GM12878 (cell line): Measurements from ENCODE around the gene HEATR1. TPM values are rescaled to one million over a fixed set of nuclear protein-coding genes. Genes with fewer than 3 reads are reported as not detected.

Experiments used
- ATAC-seq: fragments of 200-7000 bp; cut with Tn5 transposase; 3 replicates; pipeline ENCODE4 v1.9.1; 2020; ENCODE audit warnings: mild to moderate bottlenecking, moderate library complexity
- BruUV-seq: library from RNA; stranded (reverse); fragments of 400-500 nt; replicated peaks from 2 replicates; lab custom pipeline; 2021; lab: Mats Ljungman, UMichigan
- CTCF ChIA-PET: fragments of 300-600 bp; sonication (Branson Sonifier 250); formaldehyde crosslinking; extraction: SDS; loops from one replicate; lab custom pipeline; 2021; ENCODE audit warnings: inconsistent platforms; lab: Yijun Ruan, JAX
- POLR2A ChIA-PET: fragments of 350-600 bp; formaldehyde crosslinking; extraction: SDS; loops from one replicate; lab custom pipeline; 2021; ENCODE audit warnings: inconsistent platforms; lab: Charles Lee
- RAD21 ChIA-PET: fragments of 300-600 bp; sonication (Branson Sonifier 250); formaldehyde crosslinking; loops from one replicate; lab custom pipeline; 2023; ENCODE audit warnings: antibody characterized with exemption; ENCODE audit not compliant: unreplicated experiment; lab: Charles Lee
- SMC1A ChIA-PET: fragments of 300-600 bp; sonication (Branson Sonifier 250); formaldehyde crosslinking; loops from one replicate; lab custom pipeline; 2023; ENCODE audit not compliant: unreplicated experiment, uncharacterized antibody; lab: Charles Lee
- DNase-seq: peaks from one replicate; pipeline ENCODE4 v3.0.0-alpha.2; 2011; ENCODE audit warnings: low read depth, low spot score
- FAIRE-seq: peaks from 3 replicates; lab custom pipeline; 2011; peaks lifted over from hg19 to GRCh38; lab: Jason Lieb, UNC
- H2AFZ ChIP-seq: 2 replicates; pipeline ENCODE4 v1.6.0; 2011; ENCODE audit warnings: low read depth, low read length, control low read depth; ENCODE audit not compliant: control insufficient read depth
- H3K27ac ChIP-seq: 2 replicates; pipeline ENCODE4 v1.5.1; 2011; ENCODE audit warnings: control low read depth; ENCODE audit not compliant: control insufficient read depth, insufficient read depth
- H3K27me3 ChIP-seq, 2 experiments: replicated peaks in 1 of 2; 2 replicates each; pipeline versions ENCODE4 v1.6.0 to v1.6.1; 2011; ENCODE audit warnings: low read length in 1 of 2; ENCODE audit not compliant: control insufficient read depth in 2 of 2, insufficient read depth in 2 of 2
- H3K36me3 ChIP-seq, 2 experiments: 2 replicates each; pipeline ENCODE4 v1.5.1; 2011; ENCODE audit warnings: low read length in 1 of 2; ENCODE audit not compliant: control insufficient read depth in 2 of 2, insufficient read depth in 2 of 2
- H3K4me1 ChIP-seq: 2 replicates; pipeline ENCODE4 v1.6.1; 2011; ENCODE audit warnings: mild to moderate bottlenecking, low read length, moderate library complexity, mixed read lengths; ENCODE audit not compliant: control insufficient read depth, insufficient read depth
- H3K4me2 ChIP-seq: 2 replicates; pipeline ENCODE4 v1.6.0; 2011; ENCODE audit warnings: control low read depth; ENCODE audit not compliant: control insufficient read depth, insufficient read depth
- H3K4me3 ChIP-seq: fragments of 200-600 bp; sonication (generic); 2 replicates; pipeline ENCODE4 v1.5.1; 2016
- H3K79me2 ChIP-seq: 2 replicates; pipeline ENCODE4 v1.6.0; 2011; ENCODE audit warnings: low read length; ENCODE audit not compliant: control insufficient read depth, insufficient read depth
- H3K9ac ChIP-seq: 2 replicates; pipeline ENCODE4 v1.8.0; 2011; ENCODE audit warnings: low read length, control low read depth, mixed read lengths; ENCODE audit not compliant: control insufficient read depth, insufficient read depth
- H3K9me3 ChIP-seq: replicated peaks from 3 replicates; pipeline ENCODE4 v1.5.1; 2011; ENCODE audit warnings: mild to moderate bottlenecking, low read length; ENCODE audit not compliant: control insufficient read depth, insufficient read depth
- H4K20me1 ChIP-seq: 2 replicates; pipeline ENCODE4 v1.6.0; 2011; ENCODE audit not compliant: control insufficient read depth, insufficient read depth
- CBFB ChIP-seq: IDR thresholded peaks from 2 replicates; pipeline ENCODE4 v1.6.1; 2016; ENCODE audit warnings: antibody characterized with exemption, low read depth
- CUX1 ChIP-seq: IDR thresholded peaks from 2 replicates; pipeline ENCODE4 v1.6.1; 2012; ENCODE audit warnings: improper control_type of control experiment, low read depth, low read length; ENCODE audit not compliant: insufficient replicate concordance
- DPF2 ChIP-seq: fragments of 450-650 bp; IDR thresholded peaks from 2 replicates; pipeline ENCODE4 v1.6.1; 2017; ENCODE audit warnings: mild to moderate bottlenecking
- FOXM1 ChIP-seq: IDR thresholded peaks from 2 replicates; pipeline ENCODE4 v1.6.1; 2012; ENCODE audit warnings: low read depth, mild to moderate bottlenecking, inconsistent platforms, low read length, moderate library complexity
- GABPA ChIP-seq: IDR thresholded peaks from 2 replicates; pipeline ENCODE4 v1.6.1; 2014; ENCODE audit warnings: antibody characterized with exemption, low read depth, mild to moderate bottlenecking, inconsistent platforms
- MYC ChIP-seq: IDR thresholded peaks from 2 replicates; pipeline ENCODE4 v1.6.1; 2011; ENCODE audit warnings: mild to moderate bottlenecking, low read length, moderate library complexity, inconsistent platforms; ENCODE audit not compliant: insufficient read depth, insufficient replicate concordance, insufficient read length, severe bottlenecking
- NR2C2 ChIP-seq: IDR thresholded peaks from 2 replicates; pipeline ENCODE4 v1.6.1; 2011; ENCODE audit warnings: borderline replicate concordance, low read depth; ENCODE audit not compliant: control insufficient read depth, insufficient read length
- RBBP5 ChIP-seq: fragments of 200-600 bp; sonication (generic); conservative IDR thresholded peaks from 2 replicates; pipeline ENCODE4 v1.6.1; 2016
- RUNX3 ChIP-seq: IDR thresholded peaks from 2 replicates; pipeline ENCODE4 v1.6.1; 2012; ENCODE audit warnings: low read length, inconsistent platforms
- SP1 ChIP-seq: IDR thresholded peaks from one replicate; pipeline ENCODE4 v1.6.1; 2011; ENCODE audit warnings: low read depth, low read length
- STAT3 ChIP-seq: IDR thresholded peaks from 2 replicates; pipeline ENCODE4 v1.6.1; 2011; ENCODE audit warnings: low read depth, low read length, improper control_type of control experiment
- TBL1XR1 ChIP-seq: IDR thresholded peaks from 2 replicates; pipeline ENCODE4 v1.6.1; 2012; ENCODE audit warnings: low read depth, low read length, improper control_type of control experiment
- YY1 ChIP-seq: IDR thresholded peaks from 2 replicates; pipeline ENCODE4 v1.6.1; 2011; ENCODE audit warnings: low read depth, mild to moderate bottlenecking, low read length
- ZNF217 ChIP-seq: fragments of 450-650 bp; IDR thresholded peaks from 2 replicates; pipeline ENCODE4 v1.6.1; 2017; ENCODE audit warnings: antibody characterized with exemption, mild to moderate bottlenecking
- WGBS: methylation state at CpG from one replicate; pipeline ENCODE4 v1.1.6; 2016; ENCODE audit warnings: low lambda C conversion rate; ENCODE audit not compliant: insufficient replicate concordance, insufficient coverage; ENCODE audit errors: missing lambda C conversion rate; 5-methylcytosine and 5-hydroxymethylcytosine counted together
- in situ Hi-C: fragments of 300-500 bp; cut with MboI; formaldehyde crosslinking; loops from 9 replicates; pipeline ENCODE4 v1.14.3; 2018; ENCODE audit warnings: mixed read lengths
- intact Hi-C: fragments of 100-400 bp; cut with micrococcal nuclease; formaldehyde crosslinking; loops from one replicate; pipeline ENCODE4 v1.14.2; 2022; ENCODE audit not compliant: unreplicated experiment
- polyA plus RNA-seq, 11 experiments: library from polyadenylated mRNA; depleted of rRNA in 4 of 11; unstranded in 6 of 11; stranded (reverse) in 5 of 11; fragments of >200 nt; fragmentation: Nextera tagmentation in 4 of 11; fragmentation: Illumina TruSeq in 1 of 11; extraction: Ambion mirVana in 4 of 11; extraction: Trizol in 1 of 11; gene quantifications; 1 replicate in 1 of 11; 2 replicates in 10 of 11; pipeline versions ENCODE4 v1.2.1 to v1.2.3, GENCODE V29; 2011 to 2016; ENCODE audit warnings: inconsistent platforms in 2 of 11, missing spikeins in 2 of 11, low read depth in 1 of 11
- total RNA-seq, 4 experiments: library from RNA; depleted of rRNA in 3 of 4; stranded (reverse); fragments of >200 nt in 3 of 4; fragmentation: Illumina TruSeq in 1 of 4; extraction: Trizol in 1 of 4; gene quantifications; 2 replicates each; pipeline versions ENCODE4 v1.2.1 to v1.2.3, GENCODE V29; 2013 to 2021
- TF ChIP-seq, protein P1 (sequence below): fragments of 450-650 bp; IDR thresholded peaks from 2 replicates; pipeline ENCODE4 v1.6.1; 2016; ENCODE audit warnings: mild to moderate bottlenecking, moderate library complexity, borderline replicate concordance

HEATR1 gene
- total and polyA plus RNA-seq, 10 of the 15 experiments (the other 5 are each of a cell fraction or from before 2014, with no cell fraction given), result 8.6 to 72.3 (median 41.9) TPM

- TF ChIP-seq CUX1, result no peak
- TF ChIP-seq YY1, result no peak
- TF ChIP-seq RUNX3, result no peak
- no peak for TF ChIP-seq GABPA
- no peak for TF ChIP-seq SP1
- no peak for TF ChIP-seq TBL1XR1
- no peak for TF ChIP-seq FOXM1
- TF ChIP-seq RBBP5, result no peak
- TF ChIP-seq STAT3, result no peak
- TF ChIP-seq CBFB, result no peak
- TF ChIP-seq, protein P1, sequence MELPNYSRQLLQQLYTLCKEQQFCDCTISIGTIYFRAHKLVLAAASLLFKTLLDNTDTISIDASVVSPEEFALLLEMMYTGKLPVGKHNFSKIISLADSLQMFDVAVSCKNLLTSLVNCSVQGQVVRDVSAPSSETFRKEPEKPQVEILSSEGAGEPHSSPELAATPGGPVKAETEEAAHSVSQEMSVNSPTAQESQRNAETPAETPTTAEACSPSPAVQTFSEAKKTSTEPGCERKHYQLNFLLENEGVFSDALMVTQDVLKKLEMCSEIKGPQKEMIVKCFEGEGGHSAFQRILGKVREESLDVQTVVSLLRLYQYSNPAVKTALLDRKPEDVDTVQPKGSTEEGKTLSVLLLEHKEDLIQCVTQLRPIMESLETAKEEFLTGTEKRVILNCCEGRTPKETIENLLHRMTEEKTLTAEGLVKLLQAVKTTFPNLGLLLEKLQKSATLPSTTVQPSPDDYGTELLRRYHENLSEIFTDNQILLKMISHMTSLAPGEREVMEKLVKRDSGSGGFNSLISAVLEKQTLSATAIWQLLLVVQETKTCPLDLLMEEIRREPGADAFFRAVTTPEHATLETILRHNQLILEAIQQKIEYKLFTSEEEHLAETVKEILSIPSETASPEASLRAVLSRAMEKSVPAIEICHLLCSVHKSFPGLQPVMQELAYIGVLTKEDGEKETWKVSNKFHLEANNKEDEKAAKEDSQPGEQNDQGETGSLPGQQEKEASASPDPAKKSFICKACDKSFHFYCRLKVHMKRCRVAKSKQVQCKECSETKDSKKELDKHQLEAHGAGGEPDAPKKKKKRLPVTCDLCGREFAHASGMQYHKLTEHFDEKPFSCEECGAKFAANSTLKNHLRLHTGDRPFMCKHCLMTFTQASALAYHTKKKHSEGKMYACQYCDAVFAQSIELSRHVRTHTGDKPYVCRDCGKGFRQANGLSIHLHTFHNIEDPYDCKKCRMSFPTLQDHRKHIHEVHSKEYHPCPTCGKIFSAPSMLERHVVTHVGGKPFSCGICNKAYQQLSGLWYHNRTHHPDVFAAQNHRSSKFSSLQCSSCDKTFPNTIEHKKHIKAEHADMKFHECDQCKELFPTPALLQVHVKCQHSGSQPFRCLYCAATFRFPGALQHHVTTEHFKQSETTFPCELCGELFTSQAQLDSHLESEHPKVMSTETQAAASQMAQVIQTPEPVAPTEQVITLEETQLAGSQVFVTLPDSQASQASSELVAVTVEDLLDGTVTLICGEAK, result no peak
- no peak for TF ChIP-seq DPF2
- TF ChIP-seq ZNF217, result no peak
- no peak for TF ChIP-seq MYC
- no peak for TF ChIP-seq NR2C2
- H4K20me1 ChIP-seq, result no peaks in the 10 kb centered on the region
- SMC1A ChIA-PET, result no interaction called here
- H3K27me3 ChIP-seq, result no peaks in the 10 kb centered on the region
- no peaks in the 10 kb centered on the region for H3K9me3 ChIP-seq
- RAD21 ChIA-PET, result no interaction called here
- no peak overlapping the region for H3K4me3 ChIP-seq
- FAIRE-seq (no peak), ATAC-seq (no peak; the same call in 2 of the 3 replicates), DNase-seq (no peak)
- H3K79me2 ChIP-seq, result no peaks in the 10 kb centered on the region
- BruUV-seq, result no TSS peak
- CTCF ChIA-PET, result no interaction called here
- H2AFZ ChIP-seq, result no peak overlapping the region
- H3K27ac ChIP-seq, result no peak overlapping the region
- peaks cover 9% of the 10 kb centered on the region for H3K4me1 ChIP-seq
- in situ Hi-C loops, result no loop called here
- intact Hi-C loops, result no loop called here
- no peaks in the 10 kb centered on the region for H3K36me3 ChIP-seq
- WGBS, result 74% methylated on average over 8 of the region's 8 CpGs
- no peak overlapping the region for H3K4me2 ChIP-seq
- POLR2A ChIA-PET, result no interaction called here
- H3K9ac ChIP-seq, result no peak overlapping the region
Observed at GRCh38 chr1:236509647-236510401, 94.5 kb downstream of the HEATR1 start.
